ENCODE results near the gene CPE. TPM values are rescaled to one million over a fixed set of nuclear protein-coding genes. Genes with fewer than 3 reads are reported as not detected.

Gene CPE
- total RNA-seq, 1 experiment from 2014 or later, result 29.3 TPM

- H3K9ac ChIP-seq (ENCODE audit: low read length), result no peak overlapping the region
- H3K4me3 ChIP-seq (replicated peaks in 1 of 2; ENCODE audit: low read depth in 1 of 2, low read length in 2 of 2), result no peak overlapping the region
- ATAC-seq (no peak), DNase-seq (ENCODE audit: low read depth, low spot score) (no peak)
- no peak overlapping the region for H3K27ac ChIP-seq (ENCODE audit: low read depth, low read length)
- H3K9me2 ChIP-seq (ENCODE audit: insufficient read depth), result no peaks in the 10 kb centered on the region
- no peaks in the 10 kb centered on the region for H4K20me1 ChIP-seq (ENCODE audit: insufficient read depth)
- no peaks in the 10 kb centered on the region for H3K36me3 ChIP-seq (ENCODE audit: control insufficient read depth in 1 of 2, insufficient read depth in 2 of 2, low read length in 2 of 2)
- no TSS peak for BruUV-seq (replicated peaks)
- H2AFZ ChIP-seq (ENCODE audit: low read depth, low read length, poor library complexity, severe bottlenecking), result no peak overlapping the region
- peaks cover 3% of the 10 kb centered on the region in 2 experiments; a peak in 2 of 4 replicates for H3K4me1 ChIP-seq (ENCODE audit: control insufficient read depth in 1 of 2, insufficient read depth in 2 of 2, low read length in 2 of 2)
- H3K9me3 ChIP-seq (ENCODE audit: control insufficient read depth in 1 of 2, insufficient read depth in 1 of 2, low read depth in 1 of 2, low read length in 2 of 2), result no peaks in the 10 kb centered on the region
- TF ChIP-seq TCF7L2 (IDR thresholded peaks at IDR 0.05; ENCODE audit: borderline replicate concordance, extremely low read depth, insufficient read depth, insufficient read length) (no peak), ATF3 (IDR thresholded peaks at IDR 0.05) (no peak), SRF (IDR thresholded peaks at IDR 0.05; ENCODE audit: low read depth) (no peak), SP1 (IDR thresholded peaks at IDR 0.05; ENCODE audit: low read depth) (no peak), ELF1 (IDR thresholded peaks at IDR 0.05; ENCODE audit: borderline replicate concordance, low read depth) (no peak), ZBTB33 (IDR thresholded peaks at IDR 0.05; ENCODE audit: extremely low read depth, insufficient replicate concordance, low read length) (no peak), JUND (IDR thresholded peaks at IDR 0.05) (no peak), SIN3A (IDR thresholded peaks at IDR 0.05; ENCODE audit: low read depth) (no peak), RAD21 (IDR thresholded peaks at IDR 0.05; ENCODE audit: low read depth) (no peak), POLR2A (IDR thresholded peaks at IDR 0.05; ENCODE audit: borderline replicate concordance, extremely low read depth, insufficient read depth, insufficient read length) (no peak), FOSL1 (IDR thresholded peaks at IDR 0.05; ENCODE audit: low read depth) (no peak), ZFX (IDR thresholded peaks at IDR 0.05) (no peak), EZH2 (IDR thresholded peaks at IDR 0.05) (no peak), EGR1 (IDR thresholded peaks at IDR 0.05; ENCODE audit: low read depth) (no peak), REST (IDR thresholded peaks at IDR 0.05; ENCODE audit: low read depth) (no peak)
- intact Hi-C loops (cut with micrococcal nuclease), result no loop called here
- H3K4me2 ChIP-seq (ENCODE audit: low read length), result no peak overlapping the region
- no peaks in the 10 kb centered on the region for H3K27me3 ChIP-seq (ENCODE audit: insufficient read depth, low read length)
- RAD21 ChIA-PET (ENCODE audit: low non-redundant PET in 1 of 2, low total read pairs in 2 of 2, uncharacterized antibody in 2 of 2, unreplicated experiment in 2 of 2), result no interaction called here
- POLR2A ChIA-PET, result no interaction called here
- CTCF ChIA-PET, result no interaction called here
- H3K79me2 ChIP-seq (ENCODE audit: insufficient read depth, low read length), result no peaks in the 10 kb centered on the region
Measured at GRCh38 chr4:165394275-165394674, 15.5 kb downstream of the CPE start.

Data from HCT116 (cell line).